Ecto neural progenitor cell (in vitro differentiated cells): Measurements from ENCODE around the gene B4GALT5.
A peak's percentile ranks its signal among the peaks of the same experiment; 100 is the strongest.
"Not testable (repeated sequence)": the region's sequence is repeated elsewhere in the genome, so short reads cannot be mapped to it uniquely, and the experiment has no call there.

ENCODE experiments used
- DNase-seq: peaks from one replicate; pipeline ENCODE4 v3.0.0-alpha.2; 2018; ENCODE audit warnings: low spot score

Gene B4GALT5

DNA sequence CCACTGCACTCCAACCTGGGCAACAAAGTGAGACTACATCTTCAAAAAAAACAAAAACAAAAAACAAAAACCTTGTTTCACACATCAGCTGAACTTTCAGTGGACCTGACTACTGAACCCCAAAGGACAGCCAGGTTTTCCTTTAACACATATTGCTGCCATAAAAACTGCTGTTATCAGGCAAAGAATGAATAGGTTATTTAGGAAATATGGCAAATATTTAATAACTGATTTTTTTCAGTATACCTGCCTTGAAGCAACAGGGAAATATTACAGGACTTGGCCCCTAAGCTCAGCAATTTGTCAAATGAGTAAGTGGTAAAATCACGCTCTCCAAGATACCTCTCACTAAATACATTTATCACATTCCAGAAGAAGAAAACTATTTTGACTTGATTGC, 34.0 kb downstream of the B4GALT5 start:
- no peak for DNase-seq

- DNase-seq = no peak
These were observed 35.6 kb downstream of the B4GALT5 start for GRCh38 chr20:49677777-49678758.

DNA sequence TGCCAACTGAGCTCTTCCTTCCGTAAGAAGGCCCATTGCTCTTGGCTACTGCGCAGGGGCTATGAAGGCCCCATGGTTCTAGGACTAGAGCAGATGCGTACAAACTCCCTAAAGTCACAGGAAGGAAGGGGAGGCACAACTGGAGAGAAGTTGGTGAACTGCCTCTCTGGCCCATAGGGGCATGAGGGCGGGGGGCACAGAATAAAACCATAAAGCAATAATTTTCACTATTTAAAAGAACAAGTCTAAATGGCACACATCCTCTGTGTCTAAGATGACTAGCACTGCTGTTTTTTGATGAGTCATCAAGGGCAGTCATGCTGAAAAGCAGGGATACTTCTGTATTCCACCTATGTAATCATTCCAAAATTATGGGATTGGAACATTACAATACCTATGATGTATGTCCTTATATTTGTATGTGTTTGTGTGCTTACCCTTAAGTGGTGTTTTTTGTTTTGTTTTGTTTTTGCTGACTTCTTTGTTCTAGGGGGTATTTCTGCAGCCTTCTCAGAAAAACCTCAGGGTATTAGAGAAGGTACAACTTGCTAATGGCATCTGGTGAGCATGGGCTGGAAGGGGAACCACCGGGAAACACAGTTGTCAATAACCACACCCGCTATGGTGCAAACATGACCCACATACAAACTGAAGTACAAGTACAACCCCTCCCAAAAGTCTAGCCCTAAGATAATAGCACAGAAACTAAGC, 36.9 kb downstream of the B4GALT5 start:
- DNase-seq = no peak

GRCh38 chr20:49675368-49676151, 38.1 kb downstream of the B4GALT5 start:
- DNase-seq = no peak

DNA sequence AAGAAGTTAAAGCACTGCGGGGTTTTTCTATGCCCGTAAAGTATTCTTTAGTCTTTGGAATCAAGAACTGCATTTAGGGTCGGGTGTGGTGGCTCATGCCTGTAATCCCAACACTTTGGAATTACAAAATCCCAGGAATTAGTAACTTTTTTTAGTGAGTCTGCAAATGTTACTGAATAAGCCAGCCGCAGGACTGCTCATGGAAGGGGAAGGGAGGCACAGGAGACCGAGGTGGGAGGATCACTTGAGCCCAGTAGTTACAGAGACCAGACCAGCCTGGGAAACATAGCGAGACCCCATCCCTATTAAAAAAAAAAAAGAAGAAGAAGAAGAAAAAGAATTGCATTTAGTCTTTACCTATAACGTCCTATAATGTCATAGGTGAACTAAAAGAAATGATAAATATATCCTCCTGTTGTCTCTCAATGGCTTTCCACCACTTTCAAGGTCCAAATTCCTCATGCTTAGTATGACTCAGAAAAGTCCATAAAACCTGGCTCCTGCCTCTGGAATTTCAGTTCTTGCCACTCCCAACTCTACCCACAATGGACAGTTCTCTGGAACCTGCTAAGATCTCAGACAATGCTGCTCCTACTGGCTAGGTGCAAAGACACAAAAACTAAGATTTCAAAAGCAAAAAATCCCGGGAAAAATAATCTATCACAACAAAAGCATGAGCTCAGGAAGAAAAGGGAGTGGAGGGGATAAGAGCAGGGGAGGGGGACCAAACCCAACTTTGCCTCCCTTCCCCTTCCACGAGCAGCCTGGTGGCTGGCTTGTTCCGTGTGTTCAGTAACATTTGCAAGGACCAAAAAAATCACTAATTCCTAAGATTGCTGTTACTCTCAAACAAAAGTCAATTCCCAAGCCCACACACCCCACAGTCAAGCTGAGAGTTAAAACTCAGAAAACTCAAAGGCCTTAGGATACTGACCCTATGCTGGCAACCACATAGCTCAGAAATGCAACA, 39.0 kb downstream of the B4GALT5 start:
- DNase-seq = no peak

GRCh38 chr20:49672096-49672664, 41.5 kb downstream of the B4GALT5 start:
- no peak for DNase-seq

GRCh38 chr20:49671433-49671832, 42.2 kb downstream of the B4GALT5 start:
- DNase-seq = no peak

DNA sequence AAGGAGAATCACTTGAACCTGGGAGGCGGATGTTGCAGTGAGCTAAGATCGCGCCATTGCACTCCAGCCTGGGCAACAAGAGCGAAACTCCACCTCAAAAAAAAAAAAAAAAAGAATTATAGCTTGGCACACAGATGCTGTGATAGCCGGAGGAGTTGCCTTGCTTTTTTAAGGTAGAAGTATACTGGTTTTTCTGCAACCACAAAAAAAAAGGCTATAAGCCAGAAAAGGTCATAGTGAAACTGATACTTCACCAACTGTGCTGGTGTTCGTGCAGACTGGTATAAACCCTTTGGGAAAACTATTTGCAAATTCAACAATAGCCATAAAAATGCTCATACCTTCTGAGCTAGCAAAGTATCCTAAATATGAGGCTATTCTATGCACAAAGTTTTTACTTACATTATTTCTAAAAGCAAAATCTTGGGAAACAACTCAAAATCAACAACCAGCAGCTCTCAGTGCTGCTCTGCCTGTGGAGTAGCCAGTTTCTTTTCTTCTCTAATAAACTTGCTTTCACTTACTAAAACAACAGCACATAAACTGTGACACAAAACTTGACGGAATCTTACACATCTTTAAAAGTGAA, 44.0 kb downstream of the B4GALT5 start:
- no peak for DNase-seq

DNA sequence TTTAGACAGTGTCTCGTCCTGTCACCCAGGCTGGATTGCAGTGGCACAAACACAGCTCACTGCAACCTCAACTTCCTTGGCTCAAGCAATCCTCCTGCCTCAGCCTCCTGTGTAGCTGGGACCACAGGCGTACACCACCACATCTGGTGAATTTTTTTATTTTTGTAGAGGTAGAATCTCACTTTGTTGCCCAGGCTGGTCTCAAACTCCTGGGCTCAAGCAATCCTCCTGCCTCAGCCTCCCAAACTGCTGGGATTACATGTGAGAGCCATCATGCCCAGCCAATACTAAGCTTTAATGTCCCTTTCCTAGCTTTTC, 44.8 kb downstream of the B4GALT5 start:
- DNase-seq = not testable (repeated sequence)

GRCh38 chr20:49668181-49668877, 45.3 kb downstream of the B4GALT5 start:
- DNase-seq = peak; percentile 59

DNA sequence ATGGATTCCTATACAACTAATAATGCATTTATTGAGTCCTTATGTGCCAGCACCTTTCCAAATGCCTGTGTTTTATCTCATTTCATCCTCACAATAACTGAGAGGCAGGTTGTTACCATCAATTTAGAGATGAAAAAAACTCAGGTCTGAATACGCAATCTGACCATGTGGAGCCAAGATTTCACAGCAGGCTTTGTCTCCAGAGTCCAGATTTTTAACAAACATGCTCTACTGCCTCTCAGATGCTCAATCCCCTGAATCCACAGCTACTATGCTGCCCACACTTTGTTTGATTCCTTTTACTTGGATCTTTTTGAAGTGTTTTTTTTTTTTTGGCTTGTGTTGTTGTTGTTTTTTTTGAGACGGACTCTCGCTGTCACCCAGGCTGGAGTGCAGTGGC, 46.8 kb downstream of the B4GALT5 start:
- no peak for DNase-seq

GRCh38 chr20:49665796-49666195, 47.9 kb downstream of the B4GALT5 start:
- no peak for DNase-seq

GRCh38 chr20:49664612-49665313, 48.9 kb downstream of the B4GALT5 start:
- no peak for DNase-seq

- no peak for DNase-seq
These were observed 50.6 kb downstream of the B4GALT5 start for GRCh38 chr20:49663112-49663511.

- DNase-seq = no peak
These were observed 51.9 kb downstream of the B4GALT5 start for GRCh38 chr20:49661560-49662329.

- no peak for DNase-seq
These were observed 52.8 kb downstream of the B4GALT5 start for GRCh38 chr20:49660912-49661311.

DNA sequence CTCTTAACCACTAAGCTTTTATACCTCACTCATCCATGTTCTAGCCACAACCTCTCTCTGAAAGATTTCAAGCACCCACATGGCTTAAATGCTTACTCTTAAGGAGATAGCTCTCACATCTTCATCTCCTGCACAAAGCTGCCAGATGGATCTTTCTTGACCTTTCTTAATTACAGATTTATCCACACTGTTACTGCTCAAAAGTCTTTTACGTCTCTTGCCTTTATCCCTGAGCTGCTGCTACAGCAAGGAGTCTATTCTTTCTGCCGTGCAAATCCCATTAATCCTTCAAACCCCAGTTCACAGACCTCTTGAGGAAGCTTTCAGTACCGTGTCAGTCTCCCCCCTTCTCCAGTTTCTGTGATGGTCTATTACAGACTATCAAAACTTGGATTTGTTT, 54.6 kb downstream of the B4GALT5 start:
- DNase-seq = peak; percentile 55

DNA sequence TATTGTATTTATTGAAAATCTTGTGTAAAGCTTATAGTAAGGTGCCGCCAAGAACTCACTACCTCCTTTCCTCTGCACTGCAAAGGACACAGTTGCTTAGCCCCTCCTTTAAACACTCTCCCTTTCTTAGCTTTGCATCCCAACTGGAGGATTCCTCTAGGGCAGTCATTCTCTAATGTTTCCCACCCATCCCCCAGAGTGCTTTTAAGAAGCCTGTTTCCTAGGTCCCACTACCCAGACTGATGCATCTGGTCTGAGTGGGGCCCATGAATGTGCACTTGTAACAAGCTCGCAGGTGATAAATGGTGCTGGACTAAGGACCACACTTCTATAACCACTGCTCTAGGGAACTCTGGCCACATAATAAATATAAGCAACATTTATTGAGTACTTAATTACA, 55.2 kb downstream of the B4GALT5 start:
- no peak for DNase-seq
